ENCODE measurements around the gene EBF3. TPM values are rescaled to one million over a fixed set of nuclear protein-coding genes. Genes with fewer than 3 reads are reported as not detected.

The EBF3 gene
- total RNA-seq, 6 experiments from 2014 or later = 0.12 TPM; not detected in 5

DNA sequence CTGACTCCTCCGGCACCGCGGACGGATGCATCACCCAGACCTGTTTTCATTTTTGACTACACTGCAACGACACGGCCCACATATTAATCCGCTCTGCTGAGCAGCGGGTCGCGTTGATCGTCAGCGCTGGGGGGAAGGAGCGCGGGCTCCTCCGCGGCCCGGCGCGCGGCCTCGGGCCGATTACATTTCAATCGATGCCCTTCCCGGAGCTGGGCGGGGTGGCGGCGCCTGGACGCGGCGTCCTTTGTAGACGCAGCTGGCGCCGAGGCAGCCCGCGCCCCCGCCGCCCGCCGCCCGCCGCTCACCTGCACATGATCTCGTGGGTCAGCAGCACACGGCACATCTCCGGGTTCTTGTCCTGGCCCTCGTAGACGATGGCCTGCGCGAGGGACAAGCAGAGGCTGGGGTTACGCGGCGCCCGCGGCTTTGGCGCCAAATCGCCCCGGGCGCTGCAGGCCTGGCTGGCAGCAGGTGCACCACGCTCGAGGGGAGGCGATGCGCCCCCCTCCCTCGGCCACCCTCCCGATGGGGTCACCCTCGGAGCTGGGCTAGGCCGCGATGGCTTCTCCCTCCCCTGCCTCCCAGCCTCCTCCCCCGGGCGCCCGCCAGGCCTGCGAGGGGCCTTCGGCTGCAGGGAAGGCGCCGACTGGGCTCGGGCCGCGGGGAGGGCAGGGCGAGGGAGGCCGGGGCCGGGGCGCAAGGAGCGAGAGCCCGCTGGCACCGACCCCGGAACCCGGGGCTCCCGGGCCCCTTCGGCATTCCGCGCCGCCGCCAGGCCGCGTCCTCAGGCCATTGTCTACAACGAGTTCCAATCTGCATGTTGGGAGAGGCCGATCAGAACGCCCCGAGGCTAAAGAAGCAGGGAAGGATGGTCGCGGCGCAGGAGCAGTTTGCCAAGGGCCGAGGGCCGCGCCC, 5.2 kb downstream of the EBF3 start:
- Histone ChIP-seq H3K27ac (no peak overlapping the region), H3K36me3 (no peaks in the 10 kb centered on the region), H3K27me3 (peaks cover 20 to 62% of the 10 kb centered on the region in 2 donors), H3K9me3 (no peaks in the 10 kb centered on the region), H3K4me1 (peaks cover 0 to 20% (median 0%) of the 10 kb centered on the region in 4 donors), H3K4me3 (peak overlapping the region in 1 of 3 donors; percentile 1)
- intact Hi-C loops (cut with DNase I) = no loop called here
- ATAC-seq (peak in 1 of 4 donors; percentile 12), DNase-seq (no peak)
- no peak for TF ChIP-seq POLR2A (IDR thresholded peaks at IDR 0.05)
- TF ChIP-seq, protein P1, sequence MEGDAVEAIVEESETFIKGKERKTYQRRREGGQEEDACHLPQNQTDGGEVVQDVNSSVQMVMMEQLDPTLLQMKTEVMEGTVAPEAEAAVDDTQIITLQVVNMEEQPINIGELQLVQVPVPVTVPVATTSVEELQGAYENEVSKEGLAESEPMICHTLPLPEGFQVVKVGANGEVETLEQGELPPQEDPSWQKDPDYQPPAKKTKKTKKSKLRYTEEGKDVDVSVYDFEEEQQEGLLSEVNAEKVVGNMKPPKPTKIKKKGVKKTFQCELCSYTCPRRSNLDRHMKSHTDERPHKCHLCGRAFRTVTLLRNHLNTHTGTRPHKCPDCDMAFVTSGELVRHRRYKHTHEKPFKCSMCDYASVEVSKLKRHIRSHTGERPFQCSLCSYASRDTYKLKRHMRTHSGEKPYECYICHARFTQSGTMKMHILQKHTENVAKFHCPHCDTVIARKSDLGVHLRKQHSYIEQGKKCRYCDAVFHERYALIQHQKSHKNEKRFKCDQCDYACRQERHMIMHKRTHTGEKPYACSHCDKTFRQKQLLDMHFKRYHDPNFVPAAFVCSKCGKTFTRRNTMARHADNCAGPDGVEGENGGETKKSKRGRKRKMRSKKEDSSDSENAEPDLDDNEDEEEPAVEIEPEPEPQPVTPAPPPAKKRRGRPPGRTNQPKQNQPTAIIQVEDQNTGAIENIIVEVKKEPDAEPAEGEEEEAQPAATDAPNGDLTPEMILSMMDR (IDR thresholded peaks at IDR 0.05) = no peak
- whole genome bisulfite sequencing (ENCODE audit: insufficient coverage, low coverage, low lambda C conversion rate, missing lambda C conversion rate) = 20% methylated on average over 2 of the region's 103 CpGs

DNA sequence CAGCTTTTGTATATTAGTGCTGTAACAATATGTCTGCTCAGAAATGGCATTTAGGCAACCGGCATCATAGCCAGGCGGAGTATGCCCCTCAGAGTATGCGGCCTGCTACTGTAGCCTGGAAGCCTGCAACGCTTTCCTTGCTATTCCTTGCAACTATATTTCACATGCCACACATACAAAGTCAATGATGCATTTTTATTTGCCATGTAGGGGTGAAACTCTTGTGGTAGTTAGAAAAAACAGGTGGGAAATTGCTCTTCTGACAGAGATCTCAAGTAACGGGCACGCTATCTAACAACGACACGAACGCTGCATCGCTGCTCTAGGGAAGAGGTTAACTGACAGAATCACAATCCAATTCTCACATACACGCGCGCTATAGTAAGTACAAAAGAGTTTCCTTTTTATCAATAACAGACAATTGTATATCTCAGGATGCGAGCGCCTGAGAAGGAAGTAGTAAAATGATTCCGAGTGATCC, 5.9 kb downstream of the EBF3 start:
- no peak for TF ChIP-seq POLR2A (IDR thresholded peaks at IDR 0.05)
- TF ChIP-seq, protein P1 (IDR thresholded peaks at IDR 0.05) = no peak
- WGBS (ENCODE audit: insufficient coverage, low coverage, low lambda C conversion rate, missing lambda C conversion rate) = 36% methylated on average over 15 of the region's 16 CpGs
- H3K27ac ChIP-seq = no peak overlapping the region
- intact Hi-C loops (cut with DNase I) = no loop called here
- H3K9me3 ChIP-seq = no peaks in the 10 kb centered on the region
- no peaks in the 10 kb centered on the region for H3K36me3 ChIP-seq
- peaks cover 0 to 16% (median 0%) of the 10 kb centered on the region in 4 donors for H3K4me1 ChIP-seq
- no peak overlapping the region for H3K4me3 ChIP-seq
- peaks cover 20 to 67% of the 10 kb centered on the region in 2 donors for H3K27me3 ChIP-seq
- DNase-seq = no peak
- no peak for ATAC-seq

DNA sequence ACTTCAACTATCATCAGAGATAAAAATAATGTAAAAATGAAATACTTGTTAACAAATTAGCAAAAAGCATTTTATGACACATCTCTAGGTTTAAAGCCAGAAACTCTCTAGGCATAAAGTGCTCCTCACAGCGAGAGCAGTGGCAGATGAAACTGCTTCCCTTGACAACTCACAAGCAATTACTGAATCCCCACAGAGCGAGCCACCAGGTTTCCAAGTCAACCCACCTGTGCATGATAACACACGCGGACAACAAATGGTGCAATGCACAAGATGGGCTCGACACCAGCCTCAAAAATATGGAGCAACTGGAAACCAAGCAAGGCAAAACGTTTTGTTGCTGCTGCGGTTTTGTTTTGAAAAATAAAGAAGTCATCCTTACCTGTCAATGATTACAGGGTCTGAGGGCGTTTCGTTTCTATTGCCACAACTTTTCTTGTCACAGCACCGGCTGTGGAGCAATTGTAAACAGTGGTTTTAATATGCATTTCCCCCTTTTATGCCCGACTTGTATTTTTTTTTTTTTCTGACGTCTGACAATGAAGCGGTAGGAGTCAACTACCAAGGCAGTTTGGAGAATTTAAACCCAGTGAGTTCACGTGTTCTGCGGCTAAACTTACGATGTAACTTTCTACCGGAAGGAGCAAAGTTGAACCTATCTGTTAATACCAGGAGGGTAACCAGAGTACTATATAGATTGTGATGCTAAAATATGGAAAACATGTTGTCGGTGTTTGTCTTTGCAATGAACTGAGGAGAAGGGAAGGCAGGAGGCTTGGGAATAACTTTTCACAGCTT, 7.0 kb downstream of the EBF3 start:
- WGBS (ENCODE audit: insufficient coverage, low coverage, low lambda C conversion rate, missing lambda C conversion rate) = 22% methylated on average over 18 of the region's 18 CpGs
- ATAC-seq = no peak
- Histone ChIP-seq H3K4me3 (no peak overlapping the region), H3K4me1 (peaks cover 0 to 9% (median 0%) of the 10 kb centered on the region in 4 donors), H3K36me3 (no peaks in the 10 kb centered on the region), H3K27me3 (peaks cover 16 to 56% of the 10 kb centered on the region in 2 donors), H3K9me3 (no peaks in the 10 kb centered on the region), H3K27ac (no peak overlapping the region)
- DNase-seq = no peak
- intact Hi-C loops (cut with DNase I) = no loop called here
- TF ChIP-seq POLR2A (IDR thresholded peaks at IDR 0.05) = no peak
- TF ChIP-seq, protein P1 (IDR thresholded peaks at IDR 0.05) = no peak

DNA sequence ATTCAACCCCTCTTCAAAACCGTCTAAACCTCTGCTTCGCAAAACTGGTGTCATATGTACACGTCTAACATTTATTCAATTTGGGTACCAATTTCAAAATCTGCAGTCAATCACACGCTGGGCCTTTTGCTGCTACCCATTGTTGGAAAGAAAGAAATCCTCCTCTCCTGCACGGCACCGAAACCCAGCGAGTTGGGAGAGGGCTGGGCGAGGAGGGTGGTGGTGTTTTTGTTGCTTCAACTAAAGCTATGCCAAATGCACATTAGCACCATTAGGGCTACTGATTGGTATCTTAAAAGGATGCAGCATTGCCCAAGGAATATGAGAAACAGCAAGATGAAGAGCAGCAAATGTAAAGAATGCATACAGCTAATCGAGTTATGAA, 7.8 kb downstream of the EBF3 start:
- H3K4me3 ChIP-seq = no peak overlapping the region
- WGBS (ENCODE audit: insufficient coverage, low coverage, low lambda C conversion rate, missing lambda C conversion rate) = 34% methylated on average over 9 of the region's 9 CpGs
- TF ChIP-seq, protein P1 (IDR thresholded peaks at IDR 0.05) = no peak
- no peak for TF ChIP-seq POLR2A (IDR thresholded peaks at IDR 0.05)
- H3K27ac ChIP-seq = no peak overlapping the region
- ATAC-seq = no peak
- intact Hi-C loops (cut with DNase I) = no loop called here
- H3K36me3 ChIP-seq = no peaks in the 10 kb centered on the region
- no peak for DNase-seq
- peaks cover 0 to 9% (median 0%) of the 10 kb centered on the region in 4 donors for H3K4me1 ChIP-seq
- H3K27me3 ChIP-seq = peaks cover 16 to 53% of the 10 kb centered on the region in 2 donors
- no peaks in the 10 kb centered on the region for H3K9me3 ChIP-seq
